Psoas muscle (tissue), 8 donors: ENCODE measurements around the gene PLAAT1. TPM values are rescaled to one million over a fixed set of nuclear protein-coding genes. Genes with fewer than 3 reads are reported as not detected.

Experiments
- ATAC-seq, 4 donors: fragments of 200-7000 bp; cut with Tn5 transposase; one replicate each; pipeline ENCODE4 v1.9.1; 2020; ENCODE audit warnings: moderate library complexity in 3 of 4, mild to moderate bottlenecking in 2 of 4
- DNase-seq, 2 donors: peaks; one replicate each; pipeline ENCODE4 v3.0.0-alpha.2; 2020
- H3K27ac ChIP-seq: fragments of 200-600 bp; one replicate; pipeline ENCODE4 v1.8.0; 2022
- H3K27me3 ChIP-seq, 3 donors: fragments of 200-600 bp in 1 of 3; one replicate each; pipeline versions ENCODE4 v1.6.1 to v1.8.0; 2013 to 2022; ENCODE audit warnings: low read length in 2 of 3, mild to moderate bottlenecking in 2 of 3, moderate library complexity in 1 of 3; ENCODE audit not compliant: insufficient read depth in 3 of 3
- H3K36me3 ChIP-seq, 2 donors: fragments of 200-600 bp in 1 of 2; one replicate each; pipeline versions ENCODE4 v1.6.1 to v1.8.0; 2013 to 2022; ENCODE audit warnings: low read depth in 1 of 2, mild to moderate bottlenecking in 1 of 2, moderate library complexity in 1 of 2; ENCODE audit not compliant: insufficient read depth in 1 of 2
- H3K4me1 ChIP-seq: fragments of 200-600 bp; one replicate; pipeline ENCODE4 v1.8.0; 2022
- H3K4me3 ChIP-seq: fragments of 200-600 bp; one replicate; pipeline ENCODE4 v1.8.0; 2022; ENCODE audit warnings: mild to moderate bottlenecking
- H3K9me3 ChIP-seq: fragments of 200-600 bp; one replicate; pipeline ENCODE4 v1.8.0; 2022
- CTCF ChIP-seq: fragments of 200-600 bp; IDR thresholded peaks from one replicate; pipeline ENCODE4 v1.8.0; 2022; ENCODE audit warnings: antibody characterized with exemption
- WGBS, 3 donors: extraction: QIAGEN DNeasy Blood & Tissue Kit; methylation state at CpG; one replicate each; pipeline versions ENCODE4 v1.1.6 to v1.1.7; 2013; 5-methylcytosine and 5-hydroxymethylcytosine counted together
- intact Hi-C, 2 donors: fragments of 100-400 bp; cut with DNase I; formaldehyde crosslinking; loops; one replicate each; pipeline versions ENCODE4 v1.11.0 to v1.14.2; 2022
- polyA plus RNA-seq, 3 donors: library from polyadenylated mRNA; stranded (reverse); fragments of 200-250 nt; gene quantifications; one replicate each; pipeline ENCODE4 v1.2.3, GENCODE V29; 2013
- total RNA-seq, 4 donors: library from RNA; stranded (reverse); fragmentation: NEBNext Ultra II Directional in 2 of 4; extraction: Animal tissue kit (Norgen Biotek cat#: 25700) in 2 of 4; gene quantifications; one replicate each; pipeline versions ENCODE4 v1.2.1 to v1.2.4, GENCODE V29; 2021 to 2023
- donor health status: healthy with polysubstance abuse.
- donor health status: DM: no; HTN: no; CAD: no; lungs with moderate emphysema.
- donor health status: Bipolar disorder and iron deficiency.
- donor health status: healthy.
- donor health status: DM: yes; HTN: yes; CAD: no.
- donor health status: DM: no; HTN: no; CAD: no.
- donor health status: DM: no; HTN: no; CAD: no.
- donor health status: DM: yes; HTN: yes; CAD: no.

PLAAT1 gene
- total and polyA plus RNA-seq, 7 donors: 10.8 to 26.2 (median 21.4) TPM

GRCh38 chr3:193261970-193262369 lies 20.9 kb downstream of the PLAAT1 start:
- intact Hi-C loops: no loop called here
- ATAC-seq (no peak), DNase-seq (no peak)
- no peak overlapping the region for H3K27ac ChIP-seq
- no peaks in the 10 kb centered on the region for H3K9me3 ChIP-seq
- no peaks in the 10 kb centered on the region for H3K27me3 ChIP-seq
- no peak for TF ChIP-seq CTCF
- H3K4me3 ChIP-seq: no peak overlapping the region
- no peaks in the 10 kb centered on the region for H3K4me1 ChIP-seq
- 40 to 76% (median 44%) methylated on average over 1 of the region's 1 CpG for WGBS, 3 donors
- H3K36me3 ChIP-seq: no peaks in the 10 kb centered on the region

- H3K9me3 ChIP-seq: no peaks in the 10 kb centered on the region
- no peak for ATAC-seq
- H3K27ac ChIP-seq: no peak overlapping the region
- no peak for DNase-seq
- H3K4me1 ChIP-seq: no peaks in the 10 kb centered on the region
- intact Hi-C loops: no loop called here
- WGBS, 3 donors: 93 to 95% (median 94%) methylated on average over 5 of the region's 5 CpGs
- no peaks in the 10 kb centered on the region for H3K27me3 ChIP-seq
- no peaks in the 10 kb centered on the region for H3K36me3 ChIP-seq
- TF ChIP-seq CTCF: no peak
- no peak overlapping the region for H3K4me3 ChIP-seq
Measured at GRCh38 chr3:193262707-193263106, 21.7 kb downstream of the PLAAT1 start.

- Histone ChIP-seq H3K36me3 (no peaks in the 10 kb centered on the region), H3K4me1 (peaks cover 14% of the 10 kb centered on the region), H3K9me3 (no peaks in the 10 kb centered on the region), H3K4me3 (no peak overlapping the region), H3K27ac (no peak overlapping the region), H3K27me3 (no peaks in the 10 kb centered on the region)
- intact Hi-C loops: no loop called here
- no peak for TF ChIP-seq CTCF
- 47 to 72% (median 49%) methylated on average over 3 of the region's 3 CpGs for WGBS, 3 donors
- DNase-seq (no peak), ATAC-seq (no peak)
Measured at GRCh38 chr3:193269343-193270028, 28.5 kb downstream of the PLAAT1 start.

GRCh38 chr3:193270451-193270850 lies 29.4 kb downstream of the PLAAT1 start:
- Histone ChIP-seq H3K4me1 (peaks cover 14% of the 10 kb centered on the region), H3K4me3 (no peak overlapping the region), H3K9me3 (no peaks in the 10 kb centered on the region), H3K27me3 (no peaks in the 10 kb centered on the region), H3K27ac (no peak overlapping the region), H3K36me3 (no peaks in the 10 kb centered on the region)
- no peak for ATAC-seq
- no peak for TF ChIP-seq CTCF
- intact Hi-C loops: no loop called here
- 17 to 28% (median 24%) methylated on average over 3 of the region's 3 CpGs for WGBS, 3 donors
- no peak for DNase-seq
